Smooth muscle cell (in vitro differentiated cells): ENCODE data around the gene NAV3. TPM values are rescaled to one million over a fixed set of nuclear protein-coding genes. Genes with fewer than 3 reads are reported as not detected.

ENCODE experiments used
- DNase-seq: peaks from one replicate; lab custom pipeline; 2025; ENCODE audit not compliant: unreplicated experiment; lab: John Stamatoyannopoulos, UW
- H2AFZ ChIP-seq: fragments of 200-600 bp; sonication (generic); 2 replicates; pipeline ENCODE4 v1.6.0; 2016; ENCODE audit warnings: antibody characterized with exemption, low read depth, mild to moderate bottlenecking
- H3F3A ChIP-seq: fragments of 200-600 bp; sonication (generic); 2 replicates; pipeline ENCODE4 v1.6.0; 2017; ENCODE audit warnings: antibody characterized with exemption, low read depth
- H3K27ac ChIP-seq: fragments of 200-600 bp; sonication (generic); 2 replicates; pipeline ENCODE4 v1.5.1; 2016; ENCODE audit warnings: low read depth, mild to moderate bottlenecking
- H3K27me3 ChIP-seq: fragments of 200-600 bp; sonication (generic); 2 replicates; pipeline ENCODE4 v1.6.1; 2016; ENCODE audit warnings: low read depth, mild to moderate bottlenecking
- H3K36me3 ChIP-seq: fragments of 200-600 bp; sonication (generic); 2 replicates; pipeline ENCODE4 v1.5.1; 2016; ENCODE audit warnings: low read depth
- H3K4me1 ChIP-seq: fragments of 200-600 bp; sonication (generic); 2 replicates; pipeline ENCODE4 v1.5.1; 2016; ENCODE audit warnings: low read depth
- H3K4me2 ChIP-seq: fragments of 200-600 bp; sonication (generic); 2 replicates; pipeline ENCODE4 v1.6.0; 2016; ENCODE audit warnings: mild to moderate bottlenecking
- H3K4me3 ChIP-seq: fragments of 200-600 bp; sonication (generic); 2 replicates; pipeline ENCODE4 v1.5.1; 2016; ENCODE audit warnings: mild to moderate bottlenecking
- H3K79me2 ChIP-seq: fragments of 200-600 bp; sonication (generic); 2 replicates; pipeline ENCODE4 v1.6.0; 2016; ENCODE audit warnings: low read depth, mild to moderate bottlenecking
- H3K9ac ChIP-seq: fragments of 200-600 bp; sonication (generic); 2 replicates; pipeline ENCODE4 v1.6.0; 2016; ENCODE audit warnings: low read depth
- H3K9me3 ChIP-seq: fragments of 200-600 bp; sonication (generic); replicated peaks from 2 replicates; pipeline ENCODE4 v1.5.1; 2016; ENCODE audit warnings: low read depth
- H4K20me1 ChIP-seq: fragments of 200-600 bp; sonication (generic); 2 replicates; pipeline ENCODE4 v1.6.0; 2016; ENCODE audit warnings: low read depth
- WGBS: methylation state at CpG from one replicate; pipeline ENCODE4 v1.1.7; 2016; ENCODE audit warnings: low lambda C conversion rate; 5-methylcytosine and 5-hydroxymethylcytosine counted together
- polyA plus RNA-seq: library from polyadenylated mRNA; unstranded; fragments of >200 nt; fragmentation: Nextera tagmentation; extraction: Ambion mirVana; gene quantifications from 2 replicates; pipeline ENCODE4 v1.2.1, GENCODE V29; 2016
- total RNA-seq: library from RNA; depleted of rRNA; stranded (reverse); fragments of >200 nt; gene quantifications from 2 replicates; pipeline ENCODE4 v1.2.3, GENCODE V29; 2014
- TF ChIP-seq, protein P1 (sequence below): fragments of 200-600 bp; sonication (generic); IDR thresholded peaks from 2 replicates; pipeline ENCODE4 v1.5.1; 2017; ENCODE audit warnings: borderline replicate concordance, mild to moderate bottlenecking, antibody characterized with exemption; ENCODE audit not compliant: insufficient read depth, poor library complexity, severe bottlenecking

The NAV3 gene
- total and polyA plus RNA-seq, 2 experiments from 2014 or later: 8.0 to 31.0 TPM

DNA sequence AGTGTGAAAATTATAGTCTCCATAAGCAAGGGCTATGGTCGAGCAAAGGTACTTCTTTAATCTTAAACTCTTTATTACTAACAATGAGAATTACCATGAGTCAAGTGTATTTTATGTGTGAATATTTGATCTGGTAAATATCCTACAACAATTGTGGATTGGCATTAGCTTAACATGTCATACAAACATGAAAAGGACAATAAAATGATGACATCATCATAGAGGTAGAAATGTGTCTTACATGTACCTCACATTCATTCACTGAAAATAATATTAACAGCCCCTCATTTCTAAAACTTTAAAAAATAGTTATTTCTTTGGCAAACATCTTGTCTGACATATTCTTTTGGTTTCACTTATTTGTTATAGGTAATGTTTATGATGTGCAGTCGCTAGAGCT is 355.0 kb downstream of the NAV3 start:
- Histone ChIP-seq H2AFZ (no peak overlapping the region), H3K4me2 (no peak overlapping the region), H3F3A (no peaks in the 10 kb centered on the region), H3K9me3 (no peaks in the 10 kb centered on the region), H3K9ac (no peak overlapping the region), H3K27ac (no peak overlapping the region), H3K4me1 (no peaks in the 10 kb centered on the region), H3K27me3 (no peaks in the 10 kb centered on the region), H3K79me2 (no peaks in the 10 kb centered on the region), H4K20me1 (no peaks in the 10 kb centered on the region), H3K36me3 (no peaks in the 10 kb centered on the region), H3K4me3 (no peak overlapping the region)
- DNase-seq: no peak
- 94% methylated on average over 2 of the region's 2 CpGs for WGBS
- TF ChIP-seq, protein P1, sequence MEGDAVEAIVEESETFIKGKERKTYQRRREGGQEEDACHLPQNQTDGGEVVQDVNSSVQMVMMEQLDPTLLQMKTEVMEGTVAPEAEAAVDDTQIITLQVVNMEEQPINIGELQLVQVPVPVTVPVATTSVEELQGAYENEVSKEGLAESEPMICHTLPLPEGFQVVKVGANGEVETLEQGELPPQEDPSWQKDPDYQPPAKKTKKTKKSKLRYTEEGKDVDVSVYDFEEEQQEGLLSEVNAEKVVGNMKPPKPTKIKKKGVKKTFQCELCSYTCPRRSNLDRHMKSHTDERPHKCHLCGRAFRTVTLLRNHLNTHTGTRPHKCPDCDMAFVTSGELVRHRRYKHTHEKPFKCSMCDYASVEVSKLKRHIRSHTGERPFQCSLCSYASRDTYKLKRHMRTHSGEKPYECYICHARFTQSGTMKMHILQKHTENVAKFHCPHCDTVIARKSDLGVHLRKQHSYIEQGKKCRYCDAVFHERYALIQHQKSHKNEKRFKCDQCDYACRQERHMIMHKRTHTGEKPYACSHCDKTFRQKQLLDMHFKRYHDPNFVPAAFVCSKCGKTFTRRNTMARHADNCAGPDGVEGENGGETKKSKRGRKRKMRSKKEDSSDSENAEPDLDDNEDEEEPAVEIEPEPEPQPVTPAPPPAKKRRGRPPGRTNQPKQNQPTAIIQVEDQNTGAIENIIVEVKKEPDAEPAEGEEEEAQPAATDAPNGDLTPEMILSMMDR: no peak

GRCh38 chr12:78186670-78187069 is 356.0 kb downstream of the NAV3 start:
- 98% methylated on average over 1 of the region's 1 CpG for WGBS
- no peaks in the 10 kb centered on the region for H3K4me1 ChIP-seq
- no peak overlapping the region for H3K27ac ChIP-seq
- H3F3A ChIP-seq: no peaks in the 10 kb centered on the region
- TF ChIP-seq, protein P1: no peak
- H2AFZ ChIP-seq: no peak overlapping the region
- DNase-seq: no peak
- H3K27me3 ChIP-seq: no peaks in the 10 kb centered on the region
- no peak overlapping the region for H3K4me3 ChIP-seq
- no peaks in the 10 kb centered on the region for H3K9me3 ChIP-seq
- no peak overlapping the region for H3K4me2 ChIP-seq
- no peak overlapping the region for H3K9ac ChIP-seq
- no peaks in the 10 kb centered on the region for H3K36me3 ChIP-seq
- H3K79me2 ChIP-seq: no peaks in the 10 kb centered on the region
- H4K20me1 ChIP-seq: no peaks in the 10 kb centered on the region

DNA sequence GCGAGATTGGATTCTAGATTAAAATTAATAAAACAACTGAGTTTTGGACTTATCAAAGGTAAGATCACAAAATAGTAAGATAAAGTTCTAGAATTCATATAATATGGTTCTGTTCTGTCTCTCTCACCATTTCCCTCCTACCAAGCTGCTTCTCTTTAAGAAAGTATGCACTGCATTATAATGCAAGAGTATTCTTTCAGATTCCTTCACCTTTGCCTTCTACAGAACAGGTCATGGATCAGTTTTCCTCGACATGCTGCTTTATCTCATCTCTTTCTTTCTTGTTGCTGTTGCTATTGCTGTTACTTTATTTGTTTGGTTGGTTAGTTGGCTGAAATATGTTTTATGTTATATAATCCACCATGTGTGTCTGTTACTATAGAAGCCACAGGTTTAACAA is 357.0 kb downstream of the NAV3 start:
- no peaks in the 10 kb centered on the region for H3K36me3 ChIP-seq
- H3K9ac ChIP-seq: no peak overlapping the region
- TF ChIP-seq, protein P1: no peak
- no peaks in the 10 kb centered on the region for H3K9me3 ChIP-seq
- H3F3A ChIP-seq: no peaks in the 10 kb centered on the region
- H3K27ac ChIP-seq: no peak overlapping the region
- H2AFZ ChIP-seq: no peak overlapping the region
- WGBS: 78% methylated on average over 2 of the region's 2 CpGs
- H3K4me2 ChIP-seq: no peak overlapping the region
- no peaks in the 10 kb centered on the region for H4K20me1 ChIP-seq
- H3K79me2 ChIP-seq: no peaks in the 10 kb centered on the region
- no peaks in the 10 kb centered on the region for H3K4me1 ChIP-seq
- no peak for DNase-seq
- H3K4me3 ChIP-seq: no peak overlapping the region
- no peaks in the 10 kb centered on the region for H3K27me3 ChIP-seq

DNA sequence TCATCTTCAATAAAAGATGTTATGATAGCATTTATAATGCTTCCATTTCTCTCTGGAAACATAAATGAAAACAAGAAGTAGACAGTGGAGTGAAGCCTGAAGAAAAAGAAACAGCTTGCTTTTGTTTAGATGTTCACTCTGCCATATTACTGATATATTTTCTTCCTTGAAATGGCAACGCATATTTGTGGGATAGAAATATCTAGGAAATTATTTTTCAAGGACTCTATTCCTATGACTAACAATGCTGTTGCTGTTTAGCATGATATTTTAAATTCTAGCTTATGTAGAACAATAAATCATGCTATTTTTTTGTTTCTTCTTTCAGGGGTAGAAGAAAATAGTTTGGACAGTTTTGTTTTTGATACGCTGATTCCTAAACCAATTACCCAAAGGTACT is 359.0 kb downstream of the NAV3 start:
- H3K4me3 ChIP-seq: no peak overlapping the region
- H3K36me3 ChIP-seq: no peaks in the 10 kb centered on the region
- no peak overlapping the region for H3K27ac ChIP-seq
- H3K4me2 ChIP-seq: no peak overlapping the region
- no peak overlapping the region for H3K9ac ChIP-seq
- H4K20me1 ChIP-seq: no peaks in the 10 kb centered on the region
- 92% methylated on average over 2 of the region's 2 CpGs for WGBS
- no peaks in the 10 kb centered on the region for H3K27me3 ChIP-seq
- no peaks in the 10 kb centered on the region for H3F3A ChIP-seq
- no peaks in the 10 kb centered on the region for H3K79me2 ChIP-seq
- TF ChIP-seq, protein P1: no peak
- H3K9me3 ChIP-seq: no peaks in the 10 kb centered on the region
- no peak for DNase-seq
- H2AFZ ChIP-seq: no peak overlapping the region
- H3K4me1 ChIP-seq: no peaks in the 10 kb centered on the region
